Dermis blood vessel endothelial cell (primary cell): ENCODE measurements around the gene LDLRAD1. TPM values are rescaled to one million over a fixed set of nuclear protein-coding genes. Genes with fewer than 3 reads are reported as not detected.
A peak's percentile ranks its signal among the peaks of the same experiment; 100 is the strongest.
"Not testable (repeated sequence)": the region's sequence is repeated elsewhere in the genome, so short reads cannot be mapped to it uniquely, and the experiment has no call there.

Experiments
- DNase-seq: peaks from one replicate; pipeline ENCODE4 v3.0.0; 2010
- total RNA-seq: library from RNA; depleted of rRNA; stranded (reverse); fragments of >200 nt; gene quantifications from 2 replicates; pipeline ENCODE4 v1.2.3, GENCODE V29; 2014

Gene LDLRAD1
- total RNA-seq, 1 donor from 2014 or later = not detected

DNA sequence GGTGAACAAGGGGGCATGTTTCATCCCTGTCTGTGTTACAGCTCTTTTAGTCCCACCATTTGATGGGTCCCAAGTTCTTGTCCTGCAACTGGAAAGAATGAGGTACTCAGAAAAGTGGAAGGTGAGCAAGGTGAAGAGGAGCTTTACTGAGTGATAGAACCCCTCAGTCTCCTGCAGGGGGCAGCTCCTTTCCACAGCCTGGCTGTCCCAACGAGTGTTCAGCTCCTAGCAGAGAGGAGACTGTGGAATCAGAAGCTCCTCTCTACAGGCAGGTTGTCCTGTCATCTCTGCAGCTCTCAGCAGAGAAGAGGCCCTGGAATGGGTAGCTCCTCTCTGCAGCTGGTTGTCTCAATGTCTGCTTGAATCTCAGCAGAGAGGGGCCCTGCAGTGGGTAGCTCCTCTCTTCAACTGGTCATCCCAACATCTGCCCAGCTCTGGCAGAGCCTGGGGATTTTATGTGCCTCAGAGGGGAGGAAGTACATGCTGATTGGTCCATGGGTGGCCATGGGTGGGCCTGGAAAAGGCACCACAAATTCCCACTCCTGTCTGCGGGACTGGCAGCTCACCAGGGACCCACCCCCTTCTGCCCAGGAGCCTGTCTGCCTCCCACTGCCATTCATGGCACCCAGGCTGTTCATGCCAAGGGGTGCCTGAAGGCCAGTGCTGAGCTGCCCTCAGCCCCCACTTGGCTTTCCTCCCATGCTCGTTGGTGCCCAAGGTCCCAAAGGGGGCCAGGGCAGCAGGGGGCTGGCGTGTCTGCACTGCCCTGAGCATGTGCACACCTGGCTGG, 25.7 kb downstream of the LDLRAD1 start:
- peak; percentile 24 for DNase-seq

- no peak for DNase-seq
Observed at GRCh38 chr1:53987880-53988279, 30.1 kb downstream of the LDLRAD1 start.

DNA sequence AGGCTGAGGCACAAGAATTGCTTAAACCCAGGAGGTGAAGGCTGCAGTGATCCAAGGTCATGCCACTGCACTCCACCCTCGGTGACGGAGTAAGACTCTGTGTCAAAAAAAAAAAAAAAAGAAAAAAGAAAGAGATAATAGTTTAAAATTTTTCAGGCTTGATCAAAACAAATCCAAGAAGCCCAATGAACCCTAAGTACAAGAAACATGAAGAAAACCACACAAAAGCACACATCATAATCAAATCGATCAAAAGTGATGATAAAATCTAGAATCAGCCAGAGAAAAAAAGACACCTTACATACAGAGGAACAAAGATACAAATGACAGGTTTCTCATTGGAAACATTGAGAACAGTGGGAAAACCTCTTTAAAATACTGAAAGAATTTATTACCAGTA, 31.5 kb downstream of the LDLRAD1 start:
- DNase-seq = no peak

DNA sequence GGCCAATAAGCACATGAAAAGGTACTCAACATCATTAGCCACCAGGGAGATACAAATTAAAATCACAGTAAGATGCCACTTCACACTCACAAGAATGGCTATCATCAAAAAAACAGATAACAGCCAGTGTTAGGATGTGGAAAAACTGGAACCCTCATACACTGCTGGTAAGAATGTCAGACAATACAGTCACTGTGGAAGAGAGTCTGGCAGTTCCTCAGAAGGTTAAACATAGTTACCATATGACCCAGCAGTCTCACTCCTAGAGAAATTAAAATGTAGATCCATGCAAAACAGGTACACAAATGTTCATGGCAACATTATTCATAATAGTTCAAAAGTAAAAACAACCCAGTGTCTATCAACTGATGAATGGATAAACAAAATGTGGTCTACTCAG, 33.3 kb downstream of the LDLRAD1 start:
- DNase-seq = no peak

DNA sequence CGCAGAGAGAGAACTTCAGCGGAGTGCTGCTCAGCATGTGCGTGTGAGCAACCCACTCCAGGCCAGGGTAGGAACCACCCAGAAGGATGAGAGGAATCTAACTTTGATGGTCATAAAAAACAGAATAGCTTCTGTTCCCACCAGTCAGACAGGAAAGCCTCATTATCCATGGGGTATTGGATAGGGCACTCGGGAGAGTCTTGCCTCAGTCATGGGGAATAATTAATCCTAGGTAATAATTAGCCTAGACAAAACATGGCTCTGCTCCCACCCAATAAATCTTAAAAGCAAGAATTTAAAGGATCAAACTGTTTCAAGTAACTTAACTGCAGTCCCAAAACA, 35.3 kb downstream of the LDLRAD1 start:
- DNase-seq = no peak

GRCh38 chr1:53982034-53982762, 35.8 kb downstream of the LDLRAD1 start:
- DNase-seq = peak; percentile 49

DNA sequence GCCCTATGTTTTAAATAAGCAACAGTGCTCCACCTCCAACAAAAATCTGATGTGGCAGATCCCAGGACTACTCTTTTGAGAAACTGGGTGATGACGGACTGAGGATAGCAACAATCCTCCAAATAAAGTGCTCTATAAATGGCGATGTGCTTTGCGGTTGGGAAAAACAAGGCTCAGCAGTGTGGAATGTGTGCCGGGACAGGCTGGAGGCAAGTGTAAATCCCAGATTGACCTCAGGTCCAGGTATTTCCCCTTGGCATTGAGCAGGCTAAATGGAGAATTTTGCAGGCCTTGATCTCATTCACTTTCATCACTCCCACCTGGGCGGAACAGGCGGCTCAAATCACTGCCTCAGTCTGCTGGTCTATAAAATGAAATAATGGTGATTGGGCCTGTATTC, 36.8 kb downstream of the LDLRAD1 start:
- no peak for DNase-seq

- DNase-seq = no peak
Observed at GRCh38 chr1:53979712-53980450, 38.1 kb downstream of the LDLRAD1 start.

GRCh38 chr1:53975861-53976260, 42.1 kb downstream of the LDLRAD1 start:
- DNase-seq = no peak

- DNase-seq = no peak
Observed at GRCh38 chr1:53971718-53972117, 46.3 kb downstream of the LDLRAD1 start.

GRCh38 chr1:53969323-53969722, 48.7 kb downstream of the LDLRAD1 start:
- not testable (repeated sequence) for DNase-seq

- DNase-seq = no peak
Observed at GRCh38 chr1:53968125-53968513, 49.9 kb downstream of the LDLRAD1 start.

GRCh38 chr1:53967409-53968124, 50.4 kb downstream of the LDLRAD1 start:
- DNase-seq = no peak

DNA sequence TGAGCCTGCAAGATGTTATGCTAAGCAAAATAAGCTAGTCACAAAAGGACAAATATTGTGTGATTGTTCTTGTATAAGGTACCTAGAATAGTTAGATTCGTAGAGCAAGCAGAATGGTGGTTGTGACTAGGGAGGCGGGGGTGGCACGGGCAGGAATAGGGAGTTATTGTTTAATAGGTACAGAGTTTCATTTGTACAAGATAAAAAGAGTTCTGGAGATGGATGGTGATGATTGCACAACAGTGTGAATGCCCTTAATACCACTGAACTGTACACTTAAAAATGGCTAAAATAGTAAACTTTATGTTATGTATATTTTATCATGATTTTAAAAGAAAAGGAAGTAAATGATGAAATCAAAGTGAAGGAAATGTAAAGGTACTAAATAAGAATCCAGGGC, 51.2 kb downstream of the LDLRAD1 start:
- no peak for DNase-seq

DNA sequence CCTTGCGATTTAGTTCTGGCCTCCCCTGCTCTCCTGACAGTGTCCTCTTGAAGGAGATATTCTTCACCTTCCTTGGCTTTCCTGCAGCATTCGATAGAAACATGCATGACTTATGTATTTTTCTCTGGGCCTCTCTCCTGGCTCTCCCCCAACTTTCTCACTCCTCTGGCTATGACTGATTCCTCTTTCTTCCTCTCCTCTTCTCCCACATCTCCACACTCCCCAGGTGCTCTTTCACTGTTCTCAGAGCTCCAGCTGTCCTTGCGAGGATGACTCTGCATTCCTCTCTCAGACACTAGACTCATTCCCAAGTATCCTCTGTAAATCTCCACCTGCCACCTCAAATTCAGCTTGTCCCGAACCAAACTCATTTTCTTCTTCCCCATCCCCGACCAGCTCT, 53.9 kb downstream of the LDLRAD1 start:
- no peak for DNase-seq

DNA sequence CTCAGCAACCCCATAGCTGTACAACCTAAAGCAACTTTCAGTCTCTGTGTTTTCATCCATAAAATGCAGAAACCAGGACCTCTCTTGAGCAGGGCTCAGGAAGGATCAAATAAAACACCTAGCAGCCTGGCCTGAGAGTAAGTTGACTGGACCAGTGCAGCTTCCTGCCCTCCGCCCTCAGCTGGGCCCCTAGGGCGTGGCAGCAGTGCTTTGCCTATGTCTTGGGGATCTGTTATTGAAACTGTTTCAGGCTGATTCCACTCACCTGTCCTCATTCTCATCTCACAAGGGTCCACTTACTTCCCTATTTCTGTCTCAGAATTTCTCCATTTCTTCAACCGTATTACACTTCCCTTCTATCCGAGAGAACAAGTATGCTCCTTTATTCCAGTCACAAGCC, 54.5 kb downstream of the LDLRAD1 start:
- no peak for DNase-seq

DNA sequence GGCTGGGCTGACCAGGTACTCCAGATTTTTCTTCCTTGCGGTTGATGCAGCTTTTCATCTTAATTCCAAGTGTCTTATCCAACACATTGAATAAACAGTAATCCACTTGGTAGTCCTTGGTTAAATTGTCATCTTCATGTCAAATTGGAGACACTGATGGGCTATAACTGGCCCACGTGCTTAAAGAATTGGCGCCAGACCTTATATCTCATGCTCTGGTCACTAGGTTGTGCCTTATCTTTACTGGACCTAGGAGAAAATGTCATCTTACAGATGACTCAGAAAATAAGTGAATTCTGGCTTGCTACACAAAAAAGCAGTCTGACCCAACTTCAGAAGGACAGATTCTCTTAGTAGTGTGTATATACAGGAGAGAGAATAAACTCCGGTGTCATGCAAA, 55.6 kb downstream of the LDLRAD1 start:
- no peak for DNase-seq

GRCh38 chr1:53959664-53960250, 58.2 kb downstream of the LDLRAD1 start:
- DNase-seq = peak; percentile 58
